Measurements from ENCODE around the gene BNC2. TPM values are rescaled to one million over a fixed set of nuclear protein-coding genes. Genes with fewer than 3 reads are reported as not detected.

The BNC2 gene
- total and polyA plus RNA-seq, 2 of the 13 experiments (the other 11 are each of a cell fraction or from before 2014, with no cell fraction given), result not detected

DNA sequence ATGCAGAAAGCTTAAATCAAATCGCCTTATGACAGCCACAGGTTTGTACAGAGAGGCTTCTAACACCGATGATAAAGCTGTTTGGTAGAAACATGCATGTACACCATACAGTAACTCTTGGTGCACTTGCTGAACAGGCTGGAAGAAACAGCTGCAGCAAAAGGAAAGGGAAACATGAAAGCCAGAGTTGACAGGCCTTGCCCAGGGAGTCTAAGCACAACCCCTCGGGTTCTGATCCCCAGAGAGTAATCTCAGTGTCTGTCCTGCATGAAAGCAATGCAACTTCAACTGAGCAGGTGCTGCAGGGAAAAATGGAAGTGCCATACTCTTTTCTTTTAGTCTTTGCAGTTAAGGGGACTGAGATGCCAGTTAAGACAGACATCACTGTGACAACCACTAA lies 419.9 kb downstream of the BNC2 start (continued):
- TF ChIP-seq, protein P1, sequence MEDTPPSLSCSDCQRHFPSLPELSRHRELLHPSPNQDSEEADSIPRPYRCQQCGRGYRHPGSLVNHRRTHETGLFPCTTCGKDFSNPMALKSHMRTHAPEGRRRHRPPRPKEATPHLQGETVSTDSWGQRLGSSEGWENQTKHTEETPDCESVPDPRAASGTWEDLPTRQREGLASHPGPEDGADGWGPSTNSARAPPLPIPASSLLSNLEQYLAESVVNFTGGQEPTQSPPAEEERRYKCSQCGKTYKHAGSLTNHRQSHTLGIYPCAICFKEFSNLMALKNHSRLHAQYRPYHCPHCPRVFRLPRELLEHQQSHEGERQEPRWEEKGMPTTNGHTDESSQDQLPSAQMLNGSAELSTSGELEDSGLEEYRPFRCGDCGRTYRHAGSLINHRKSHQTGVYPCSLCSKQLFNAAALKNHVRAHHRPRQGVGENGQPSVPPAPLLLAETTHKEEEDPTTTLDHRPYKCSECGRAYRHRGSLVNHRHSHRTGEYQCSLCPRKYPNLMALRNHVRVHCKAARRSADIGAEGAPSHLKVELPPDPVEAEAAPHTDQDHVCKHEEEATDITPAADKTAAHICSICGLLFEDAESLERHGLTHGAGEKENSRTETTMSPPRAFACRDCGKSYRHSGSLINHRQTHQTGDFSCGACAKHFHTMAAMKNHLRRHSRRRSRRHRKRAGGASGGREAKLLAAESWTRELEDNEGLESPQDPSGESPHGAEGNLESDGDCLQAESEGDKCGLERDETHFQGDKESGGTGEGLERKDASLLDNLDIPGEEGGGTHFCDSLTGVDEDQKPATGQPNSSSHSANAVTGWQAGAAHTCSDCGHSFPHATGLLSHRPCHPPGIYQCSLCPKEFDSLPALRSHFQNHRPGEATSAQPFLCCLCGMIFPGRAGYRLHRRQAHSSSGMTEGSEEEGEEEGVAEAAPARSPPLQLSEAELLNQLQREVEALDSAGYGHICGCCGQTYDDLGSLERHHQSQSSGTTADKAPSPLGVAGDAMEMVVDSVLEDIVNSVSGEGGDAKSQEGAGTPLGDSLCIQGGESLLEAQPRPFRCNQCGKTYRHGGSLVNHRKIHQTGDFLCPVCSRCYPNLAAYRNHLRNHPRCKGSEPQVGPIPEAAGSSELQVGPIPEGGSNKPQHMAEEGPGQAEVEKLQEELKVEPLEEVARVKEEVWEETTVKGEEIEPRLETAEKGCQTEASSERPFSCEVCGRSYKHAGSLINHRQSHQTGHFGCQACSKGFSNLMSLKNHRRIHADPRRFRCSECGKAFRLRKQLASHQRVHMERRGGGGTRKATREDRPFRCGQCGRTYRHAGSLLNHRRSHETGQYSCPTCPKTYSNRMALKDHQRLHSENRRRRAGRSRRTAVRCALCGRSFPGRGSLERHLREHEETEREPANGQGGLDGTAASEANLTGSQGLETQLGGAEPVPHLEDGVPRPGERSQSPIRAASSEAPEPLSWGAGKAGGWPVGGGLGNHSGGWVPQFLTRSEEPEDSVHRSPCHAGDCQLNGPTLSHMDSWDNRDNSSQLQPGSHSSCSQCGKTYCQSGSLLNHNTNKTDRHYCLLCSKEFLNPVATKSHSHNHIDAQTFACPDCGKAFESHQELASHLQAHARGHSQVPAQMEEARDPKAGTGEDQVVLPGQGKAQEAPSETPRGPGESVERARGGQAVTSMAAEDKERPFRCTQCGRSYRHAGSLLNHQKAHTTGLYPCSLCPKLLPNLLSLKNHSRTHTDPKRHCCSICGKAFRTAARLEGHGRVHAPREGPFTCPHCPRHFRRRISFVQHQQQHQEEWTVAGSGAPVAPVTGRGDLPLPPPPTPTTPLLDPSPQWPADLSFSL (CRISPR knock-in tag; IDR thresholded peaks at IDR 0.05), result no peak
- TF ChIP-seq CCAR2 (optimal IDR thresholded peaks at IDR 0.05; ENCODE audit: low read depth, low read length) (no peak), NFKB2 (CRISPR knock-in tag; IDR thresholded peaks at IDR 0.05; ENCODE audit: borderline replicate concordance) (no peak), ZNF792 (CRISPR knock-in tag; IDR thresholded peaks at IDR 0.05) (no peak), MIER3 (CRISPR knock-in tag; IDR thresholded peaks at IDR 0.05; ENCODE audit: borderline replicate concordance) (no peak)

DNA sequence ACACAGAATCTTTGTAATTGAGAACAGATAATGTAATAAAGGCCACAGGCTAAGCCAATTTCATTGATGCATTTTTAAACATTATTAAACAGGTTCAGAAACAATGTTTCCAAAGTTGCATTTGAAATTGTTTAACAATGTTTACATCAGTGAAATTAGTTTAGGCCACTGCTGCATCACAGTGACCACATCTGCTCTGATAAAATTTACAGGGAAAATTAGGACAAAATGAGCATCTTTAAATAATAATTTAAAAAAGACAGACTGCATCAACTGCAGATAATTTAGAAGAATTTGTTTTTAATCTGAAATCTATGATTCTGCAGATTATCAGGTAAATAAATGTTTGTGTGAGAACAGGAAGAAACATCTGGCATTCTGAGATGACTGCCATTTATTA lies 420.4 kb downstream of the BNC2 start:
- TF ChIP-seq ZNF33B (CRISPR knock-in tag; IDR thresholded peaks at IDR 0.05), result no peak
- no peak for TF ChIP-seq FIP1L1 (IDR thresholded peaks at IDR 0.05; ENCODE audit: borderline replicate concordance, insufficient read depth, low read depth, low read length)
- TF ChIP-seq LCORL (IDR thresholded peaks at IDR 0.05), result no peak
- TF ChIP-seq LCORL (CRISPR knock-in tag; IDR thresholded peaks at IDR 0.05), result no peak
- TF ChIP-seq, protein P2, sequence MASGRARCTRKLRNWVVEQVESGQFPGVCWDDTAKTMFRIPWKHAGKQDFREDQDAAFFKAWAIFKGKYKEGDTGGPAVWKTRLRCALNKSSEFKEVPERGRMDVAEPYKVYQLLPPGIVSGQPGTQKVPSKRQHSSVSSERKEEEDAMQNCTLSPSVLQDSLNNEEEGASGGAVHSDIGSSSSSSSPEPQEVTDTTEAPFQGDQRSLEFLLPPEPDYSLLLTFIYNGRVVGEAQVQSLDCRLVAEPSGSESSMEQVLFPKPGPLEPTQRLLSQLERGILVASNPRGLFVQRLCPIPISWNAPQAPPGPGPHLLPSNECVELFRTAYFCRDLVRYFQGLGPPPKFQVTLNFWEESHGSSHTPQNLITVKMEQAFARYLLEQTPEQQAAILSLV (CRISPR knock-in tag; IDR thresholded peaks at IDR 0.05; ENCODE audit: borderline replicate concordance), result no peak
- TF ChIP-seq ZNF619 (CRISPR knock-in tag; IDR thresholded peaks at IDR 0.05), result no peak
- TF ChIP-seq MZF1 (CRISPR knock-in tag; IDR thresholded peaks at IDR 0.05; ENCODE audit: borderline replicate concordance), result no peak
- TF ChIP-seq ZNF563 (CRISPR knock-in tag; IDR thresholded peaks at IDR 0.05), result no peak
- TF ChIP-seq PLRG1 (conservative IDR thresholded peaks at IDR 0.05), result no peak
- no peak for TF ChIP-seq SNRNP70 (IDR thresholded peaks at IDR 0.05; ENCODE audit: low read depth, low read length)
- no peak overlapping the region for H3K4me3 ChIP-seq (replicated peaks in 1 of 3; ENCODE audit: insufficient read depth in 1 of 3, low read depth in 2 of 3, low read length in 3 of 3)
- ChIA-PET CTCF (ENCODE audit: low intra/inter-chr PET ratio, low total read pairs) (no interaction called here), POLR2A (no interaction called here)
- no peaks in the 10 kb centered on the region for H4K20me1 ChIP-seq (ENCODE audit: insufficient read depth, low read length)
- no peaks in the 10 kb centered on the region for H3K4me1 ChIP-seq (ENCODE audit: insufficient read depth, low read length)
- no peak overlapping the region for H3K9ac ChIP-seq (ENCODE audit: insufficient read depth, low read depth, low read length)
- H3K27ac ChIP-seq (ENCODE audit: extremely low read length, insufficient read depth, low read length), result no peak overlapping the region
- FAIRE-seq (no peak), ATAC-seq (no peak), DNase-seq (ENCODE audit: low spot score) (no peak)
- no peaks in the 10 kb centered on the region for H3K36me3 ChIP-seq (replicated peaks in 1 of 2; ENCODE audit: control insufficient read depth in 1 of 2, insufficient read depth in 2 of 2, low read length in 2 of 2)
- BruUV-seq (replicated peaks), result no TSS peak
- no peaks in the 10 kb centered on the region for H3K27me3 ChIP-seq (ENCODE audit: control insufficient read depth in 1 of 2, insufficient read depth in 2 of 2, low read length in 2 of 2)
- H3K4me2 ChIP-seq (ENCODE audit: low read depth, low read length), result no peak overlapping the region
- H2AFZ ChIP-seq (ENCODE audit: low read length), result no peak overlapping the region
- intact Hi-C loops (cut with micrococcal nuclease; ENCODE audit: unreplicated experiment), result no loop called here
- no peaks in the 10 kb centered on the region for H3K9me3 ChIP-seq (ENCODE audit: low read length)
- in situ Hi-C loops (cut with HindIII; ENCODE audit: extremely low pct_ligation_motif_present, low pct_unique_long_range_greater_than_20kb), result no loop called here
- no peaks in the 10 kb centered on the region for H3K79me2 ChIP-seq (ENCODE audit: insufficient read depth, low read length)
